HG02678 (cell line): ENCODE measurements around the gene PTEN.
"Not testable (repeated sequence)": the region's sequence is repeated elsewhere in the genome, so short reads cannot be mapped to it uniquely, and the experiment has no call there.

ENCODE experiments used
- ATAC-seq: cut with Tn5 transposase; IDR thresholded peaks from one replicate; pipeline ENCODE4 v1.9.1; 2021; ENCODE audit warnings: mild to moderate bottlenecking, moderate library complexity; ENCODE audit not compliant: unreplicated experiment

PTEN gene

DNA sequence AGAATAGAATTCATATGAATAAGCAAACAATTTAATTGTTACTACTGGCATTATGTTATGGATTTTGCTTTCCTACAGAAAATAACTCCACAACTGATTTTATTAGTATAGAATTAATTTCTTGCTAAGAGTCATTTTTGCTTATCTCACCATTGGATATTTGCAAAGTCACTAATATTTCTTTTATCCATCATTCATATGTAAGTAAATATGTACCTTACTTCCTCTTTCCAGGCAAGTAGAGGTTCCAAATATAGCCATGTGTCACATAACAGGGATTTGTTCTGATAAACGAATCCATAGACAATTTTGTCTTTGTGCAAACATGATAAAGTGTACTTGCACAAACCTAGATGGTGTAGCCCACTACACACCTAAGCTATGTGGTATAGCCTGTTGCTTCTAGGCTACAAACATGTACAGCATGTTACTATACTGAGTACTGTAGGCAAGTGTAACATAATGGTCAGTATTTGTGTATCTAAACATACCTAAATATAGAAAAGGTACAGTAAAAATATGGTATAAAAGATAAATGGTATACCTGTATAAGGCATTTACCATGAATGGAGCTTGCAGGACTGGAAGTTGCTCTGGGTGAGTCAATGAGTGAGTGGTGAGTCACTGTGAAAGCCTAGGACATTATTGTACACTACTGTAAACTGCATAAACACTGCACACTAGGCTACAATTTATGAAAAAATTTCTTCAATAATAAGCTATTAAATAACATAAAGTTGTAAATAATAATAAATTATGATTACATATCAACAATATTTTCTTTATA lies 18.4 kb upstream of the PTEN start:
- ATAC-seq, result no peak

GRCh38 chr10:87845624-87845998 lies 17.8 kb upstream of the PTEN start:
- no peak for ATAC-seq

DNA sequence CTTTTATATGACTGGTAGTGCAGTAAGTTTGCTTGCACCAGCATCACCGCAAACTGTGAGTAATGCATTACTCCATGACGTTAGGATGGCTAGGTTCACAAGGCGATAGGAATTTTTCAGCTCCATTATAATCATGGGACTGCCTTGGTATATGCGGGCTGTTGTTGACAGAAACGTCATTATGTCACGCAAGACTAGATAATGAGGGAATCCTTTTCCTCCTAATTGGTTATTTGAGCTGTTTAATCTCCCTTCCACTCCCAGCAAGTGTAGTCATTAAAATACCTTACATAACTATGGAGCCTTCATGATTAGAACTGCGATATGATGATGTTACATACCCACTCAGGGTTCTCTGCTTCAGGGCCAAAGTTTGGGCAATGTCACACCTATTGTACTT lies 17.4 kb upstream of the PTEN start:
- no peak for ATAC-seq

DNA sequence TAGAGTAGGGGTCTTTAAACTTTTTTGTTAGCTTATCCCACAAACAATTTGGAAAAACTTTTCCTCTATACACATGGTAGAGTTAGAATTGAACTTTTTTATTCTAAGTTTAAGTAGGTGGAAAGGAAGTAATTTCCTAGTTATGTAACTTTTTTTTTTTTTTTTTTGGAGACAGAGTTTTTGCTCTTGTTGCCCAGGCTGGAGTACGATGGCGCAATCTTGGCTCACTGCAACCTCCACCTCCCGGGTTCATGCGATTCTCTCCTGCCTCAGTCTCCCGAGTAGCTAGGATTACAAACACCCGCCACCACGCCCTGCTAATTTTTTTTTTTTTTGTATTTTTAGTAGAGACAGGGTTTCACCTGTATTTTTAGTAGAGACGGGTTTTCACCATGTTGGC lies 16.7 kb upstream of the PTEN start:
- ATAC-seq, result not testable (repeated sequence)

DNA sequence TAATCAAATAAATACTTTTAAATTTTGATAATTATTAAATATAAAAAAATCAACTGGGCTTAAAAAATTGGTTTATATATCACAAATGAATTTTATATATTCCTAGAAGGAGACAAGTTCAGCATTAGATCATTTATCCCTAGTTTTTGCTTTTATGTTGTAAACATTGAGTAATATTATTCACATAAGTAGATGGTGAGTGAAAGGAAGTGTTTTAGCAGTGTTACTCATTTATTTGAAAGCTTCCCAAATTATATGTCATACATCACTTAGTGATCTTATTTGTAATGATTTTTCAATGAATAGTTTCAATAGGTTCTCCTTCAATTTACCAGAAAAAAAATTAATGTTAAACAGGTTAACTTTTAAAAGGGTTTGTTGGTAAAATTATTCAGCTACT lies 15.9 kb upstream of the PTEN start:
- ATAC-seq, result no peak

DNA sequence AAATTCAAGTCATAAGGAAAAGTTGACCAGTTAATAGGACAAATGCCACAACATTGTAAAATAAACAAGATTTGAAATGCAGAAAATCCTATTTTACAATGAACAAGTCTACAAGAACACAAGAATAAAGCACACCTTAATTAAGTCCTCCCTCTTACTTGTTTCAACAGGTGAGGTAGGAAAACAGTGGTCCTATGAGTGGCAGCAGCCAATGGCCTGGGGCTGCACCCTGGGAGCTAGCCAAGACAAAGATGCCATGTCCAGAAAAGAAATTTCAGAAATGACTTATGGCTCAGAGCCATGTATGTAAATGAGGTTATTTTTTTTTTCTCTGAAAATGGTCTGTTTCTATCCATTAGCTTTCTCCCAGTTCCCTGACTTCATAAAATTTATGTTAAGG lies 14.4 kb upstream of the PTEN start:
- no peak for ATAC-seq

- ATAC-seq, result peak; percentile 78
Measured at GRCh38 chr10:87850742-87851205, 12.7 kb upstream of the PTEN start.

DNA sequence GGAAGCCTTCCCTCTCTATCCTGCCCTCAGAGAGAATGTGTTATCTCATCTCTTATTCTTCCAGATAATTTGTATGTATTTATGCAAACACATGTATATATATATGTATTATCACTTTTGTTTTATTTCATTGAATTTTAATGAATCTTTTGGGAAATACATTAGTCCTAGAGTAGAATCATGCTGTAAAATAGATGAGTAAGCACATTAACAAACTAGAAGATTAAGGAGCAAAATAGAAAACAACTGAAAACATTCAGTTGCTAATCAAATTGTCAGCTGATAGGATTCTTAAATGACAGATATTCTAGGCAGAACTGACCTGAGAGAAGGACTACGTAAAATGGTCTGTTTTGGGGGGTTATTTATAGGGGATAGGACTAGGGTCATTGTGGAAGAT lies 11.3 kb upstream of the PTEN start:
- no peak for ATAC-seq

DNA sequence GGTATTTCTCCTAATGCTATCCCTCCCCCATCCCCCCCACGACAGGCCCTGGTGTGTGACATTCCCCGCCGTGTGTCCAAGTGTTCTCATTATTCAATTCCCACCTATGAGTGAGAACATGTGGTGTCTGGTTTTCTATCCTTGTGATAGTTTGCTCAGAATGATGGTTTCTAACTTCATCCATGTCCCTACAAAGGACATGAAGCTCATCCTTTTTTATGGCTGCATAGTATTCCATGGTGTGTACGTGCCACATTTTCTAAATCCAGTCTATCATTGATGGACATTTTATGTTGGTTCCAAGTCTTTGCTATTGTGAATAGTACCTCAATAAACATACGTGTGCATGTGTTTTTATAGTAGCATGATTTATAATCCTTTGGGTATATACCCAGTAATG lies 8.2 kb upstream of the PTEN start:
- ATAC-seq, result not testable (repeated sequence)

- not testable (repeated sequence) for ATAC-seq
Measured at GRCh38 chr10:87855665-87856064, 7.8 kb upstream of the PTEN start.

GRCh38 chr10:87860156-87860795 lies 3.1 kb upstream of the PTEN start:
- ATAC-seq, result no peak

DNA sequence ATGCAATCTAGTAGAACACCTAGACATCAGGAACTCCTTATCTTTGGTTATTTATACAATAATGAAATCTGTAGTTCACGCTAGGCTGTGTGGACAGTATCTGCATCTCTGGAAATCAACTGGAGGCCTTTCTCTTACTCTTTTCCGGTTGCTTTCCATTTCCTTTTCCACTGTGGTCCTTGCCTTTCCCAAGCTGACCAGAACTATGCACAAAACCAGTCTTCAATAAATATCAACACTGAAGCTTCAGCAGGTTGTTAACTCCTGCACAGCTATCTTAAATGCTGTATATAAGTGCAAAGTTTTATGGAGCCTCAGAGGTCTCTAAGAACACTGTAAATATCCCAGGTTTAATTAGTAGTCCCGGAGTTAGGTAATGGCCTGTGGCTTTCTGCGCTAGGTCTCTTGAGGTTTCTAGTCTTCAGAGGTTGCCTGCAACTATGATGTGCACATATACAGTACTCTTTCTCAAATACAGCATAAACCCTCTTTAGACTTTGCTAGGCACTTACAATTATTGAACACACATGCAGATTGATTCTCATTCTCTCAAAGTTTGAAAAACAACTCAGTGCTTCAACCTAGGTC lies 2.5 kb upstream of the PTEN start:
- ATAC-seq, result no peak

DNA sequence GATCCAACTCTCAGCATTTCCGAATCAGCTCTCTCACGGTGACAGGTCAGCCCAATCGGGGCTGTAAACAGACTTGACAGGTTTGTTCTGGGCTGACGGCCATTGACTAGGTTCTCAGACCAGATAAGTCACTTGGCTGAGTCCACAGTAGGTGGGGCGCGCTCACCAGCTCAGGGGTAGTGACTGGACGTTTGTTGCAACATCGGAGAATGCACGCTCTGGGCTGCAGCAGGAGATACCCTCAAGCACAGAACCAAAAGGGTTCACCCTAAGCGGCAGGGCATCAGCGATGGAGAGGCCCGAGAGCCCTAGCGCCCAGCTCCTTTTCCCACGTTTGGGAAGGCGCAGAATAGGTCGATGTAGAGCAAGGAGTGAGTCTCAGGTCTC lies 1.9 kb upstream of the PTEN start:
- peak; percentile 13 for ATAC-seq

DNA sequence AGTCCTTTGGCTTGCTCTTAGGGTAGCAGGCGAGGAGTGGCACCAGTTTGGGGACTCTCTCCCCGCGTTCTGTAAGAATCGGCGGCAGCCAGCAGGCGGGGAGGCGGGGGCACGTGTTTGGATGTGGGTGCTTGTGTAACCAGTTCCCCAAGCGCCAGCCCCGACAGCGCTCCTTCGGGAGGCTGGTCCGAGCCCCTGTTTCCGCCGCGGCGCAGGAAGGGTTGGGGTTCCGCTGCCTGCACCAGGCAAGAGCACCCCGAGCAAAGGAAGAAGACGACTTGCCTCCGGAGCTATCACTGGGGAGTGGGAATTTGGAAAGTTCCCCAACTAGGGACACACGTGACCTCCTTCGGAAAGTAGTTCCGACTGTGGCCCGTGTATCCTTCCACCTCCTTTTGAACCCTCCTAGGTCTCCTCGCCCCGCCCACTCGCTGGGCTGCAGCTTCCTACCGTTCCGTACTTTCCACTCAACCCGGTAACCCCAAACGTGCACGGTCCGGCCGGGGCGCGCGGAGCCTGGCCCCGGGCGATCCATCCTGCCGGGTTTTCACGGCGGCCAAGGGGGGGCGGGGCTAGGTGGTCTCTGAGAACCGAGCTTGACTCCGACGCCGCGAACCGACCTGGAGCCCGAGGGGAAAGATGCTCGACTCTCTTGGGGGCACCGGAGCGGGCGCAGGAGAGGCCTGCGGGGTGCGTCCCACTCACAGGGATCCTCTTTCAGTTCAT lies 1.3 kb upstream of the PTEN start:
- peak; percentile 50 for ATAC-seq

- peak; percentile 16 for ATAC-seq
Measured at GRCh38 chr10:87862679-87863052, 759 bp upstream of the PTEN start.

- ATAC-seq, result not testable (repeated sequence)
Measured at GRCh38 chr10:87863951-87864495, 598 bp downstream of the PTEN start.

DNA sequence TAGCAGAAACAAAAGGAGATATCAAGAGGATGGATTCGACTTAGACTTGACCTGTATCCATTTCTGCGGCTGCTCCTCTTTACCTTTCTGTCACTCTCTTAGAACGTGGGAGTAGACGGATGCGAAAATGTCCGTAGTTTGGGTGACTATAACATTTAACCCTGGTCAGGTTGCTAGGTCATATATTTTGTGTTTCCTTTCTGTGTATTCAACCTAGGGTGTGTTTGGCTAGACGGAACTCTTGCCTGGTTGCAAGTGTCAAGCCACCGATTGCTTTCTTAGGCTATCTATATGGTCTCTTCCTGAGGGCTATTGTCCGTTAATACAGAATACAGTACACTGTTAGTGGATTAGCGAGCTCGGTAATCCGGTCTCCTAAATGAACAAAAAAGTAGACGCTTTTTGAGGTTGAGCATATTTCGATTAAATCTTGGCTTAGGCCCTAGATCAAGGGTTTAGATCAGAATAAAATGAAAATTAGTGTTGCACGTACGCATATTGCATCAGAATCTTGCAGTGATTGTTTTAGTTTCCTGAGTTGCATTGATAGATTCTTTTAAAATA lies 1.2 kb downstream of the PTEN start:
- no peak for ATAC-seq

- ATAC-seq, result no peak
Measured at GRCh38 chr10:87865241-87865881, 1.9 kb downstream of the PTEN start.

- ATAC-seq, result no peak
Measured at GRCh38 chr10:87866412-87866974, 3.1 kb downstream of the PTEN start.

DNA sequence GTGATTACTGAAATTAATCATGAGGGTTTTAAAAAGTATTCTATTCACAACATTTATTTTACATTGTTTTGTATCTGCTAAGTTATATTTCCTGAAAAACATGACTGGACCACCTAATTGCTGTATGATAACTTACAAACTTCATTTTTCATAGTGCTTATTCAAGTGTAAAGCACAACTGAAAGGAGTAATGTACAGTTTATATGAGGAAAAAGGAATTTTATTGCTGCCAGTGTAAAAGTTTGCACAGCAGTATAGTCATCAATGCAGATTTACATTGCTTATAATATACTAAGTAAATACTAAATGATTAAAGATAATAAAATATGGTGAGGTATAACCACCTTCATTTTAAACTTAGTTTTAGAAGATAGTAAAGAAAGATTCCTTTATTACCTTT lies 4.0 kb downstream of the PTEN start:
- no peak for ATAC-seq
